ENCODE data around the gene CDKL1.

GRCh38 chr14:50355692-50356091 is 41.0 kb downstream of the CDKL1 start:
- no peak for TF ChIP-seq CTCF (IDR thresholded peaks at IDR 0.05; ENCODE audit: low read depth, low read length)
- TF ChIP-seq POLR2A (IDR thresholded peaks at IDR 0.05; ENCODE audit: extremely low read depth, insufficient read length), result no peak

Measured in NB4 (cell line).